ENCODE measurements around the gene TBK1.

- TF ChIP-seq POLR2AphosphoS5 (IDR thresholded peaks at IDR 0.05; ENCODE audit: low read depth, low read length): no peak
- TF ChIP-seq REST (IDR thresholded peaks at IDR 0.05; ENCODE audit: insufficient read depth in 1 of 2, low read depth in 2 of 2, low read length in 2 of 2): no peak
Observed at GRCh38 chr12:64457032-64457431, 5.1 kb downstream of the TBK1 start.
